SU-DHL-6 (cell line): Measurements from ENCODE around the gene EPB41L5.

Experiments
- EZH2phosphoT487 ChIP-seq: fragments of 200-600 bp; sonication (generic), shearing (Covaris generic); conservative IDR thresholded peaks from 2 replicates; pipeline ENCODE4 v1.6.1; 2018; ENCODE audit warnings: mild to moderate bottlenecking, antibody characterized with exemption, low read length, moderate library complexity, mixed read lengths
- TF ChIP-seq, protein P1 (sequence below): fragments of 200-600 bp; sonication (generic); IDR thresholded peaks from one replicate; pipeline ENCODE4 v1.5.1; 2017; ENCODE audit warnings: antibody characterized with exemption, mild to moderate bottlenecking, low read length, moderate library complexity; ENCODE audit not compliant: insufficient read depth, poor library complexity, severe bottlenecking

DNA sequence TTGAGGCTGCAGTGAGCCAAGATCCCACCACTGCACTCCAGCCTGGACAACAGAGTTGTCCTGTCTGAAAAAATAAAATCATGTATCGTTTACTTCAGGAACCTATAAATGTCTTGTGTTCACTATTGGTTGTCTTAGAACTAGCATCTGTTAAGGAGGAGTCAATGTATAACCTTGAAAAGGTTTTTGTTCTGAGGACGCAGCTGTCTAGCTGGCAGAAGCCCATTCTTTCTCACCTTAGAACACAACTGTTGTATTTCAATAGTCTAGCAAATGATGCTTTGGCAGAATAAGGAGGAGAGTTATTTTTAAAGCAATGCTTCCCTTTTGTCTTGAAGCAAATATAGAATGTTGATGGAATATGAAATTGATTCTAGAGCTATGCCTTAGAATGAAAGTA is 21.1 kb downstream of the EPB41L5 start:
- TF ChIP-seq, protein P1, sequence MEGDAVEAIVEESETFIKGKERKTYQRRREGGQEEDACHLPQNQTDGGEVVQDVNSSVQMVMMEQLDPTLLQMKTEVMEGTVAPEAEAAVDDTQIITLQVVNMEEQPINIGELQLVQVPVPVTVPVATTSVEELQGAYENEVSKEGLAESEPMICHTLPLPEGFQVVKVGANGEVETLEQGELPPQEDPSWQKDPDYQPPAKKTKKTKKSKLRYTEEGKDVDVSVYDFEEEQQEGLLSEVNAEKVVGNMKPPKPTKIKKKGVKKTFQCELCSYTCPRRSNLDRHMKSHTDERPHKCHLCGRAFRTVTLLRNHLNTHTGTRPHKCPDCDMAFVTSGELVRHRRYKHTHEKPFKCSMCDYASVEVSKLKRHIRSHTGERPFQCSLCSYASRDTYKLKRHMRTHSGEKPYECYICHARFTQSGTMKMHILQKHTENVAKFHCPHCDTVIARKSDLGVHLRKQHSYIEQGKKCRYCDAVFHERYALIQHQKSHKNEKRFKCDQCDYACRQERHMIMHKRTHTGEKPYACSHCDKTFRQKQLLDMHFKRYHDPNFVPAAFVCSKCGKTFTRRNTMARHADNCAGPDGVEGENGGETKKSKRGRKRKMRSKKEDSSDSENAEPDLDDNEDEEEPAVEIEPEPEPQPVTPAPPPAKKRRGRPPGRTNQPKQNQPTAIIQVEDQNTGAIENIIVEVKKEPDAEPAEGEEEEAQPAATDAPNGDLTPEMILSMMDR = no peak
- TF ChIP-seq EZH2phosphoT487 = no peak
